Glutamatergic neuron (in vitro differentiated cells): ENCODE measurements around the gene ATP8A2. TPM values are rescaled to one million over a fixed set of nuclear protein-coding genes. Genes with fewer than 3 reads are reported as not detected.

Experiments used
- DNase-seq: peaks from one replicate; pipeline ENCODE4 v3.0.0; 2022
- H3K27ac Mint-ChIP-seq: one replicate; pipeline ENCODE4 v1.8.0; 2020; ENCODE audit warnings: mild to moderate bottlenecking, mixed read lengths, inconsistent platforms; ENCODE audit not compliant: unreplicated experiment
- H3K27me3 Mint-ChIP-seq: one replicate; pipeline ENCODE4 v1.8.0; 2020; ENCODE audit warnings: mild to moderate bottlenecking, moderate library complexity, mixed read lengths, inconsistent platforms; ENCODE audit not compliant: unreplicated experiment
- H3K36me3 Mint-ChIP-seq: one replicate; pipeline ENCODE4 v1.8.0; 2020; ENCODE audit warnings: mild to moderate bottlenecking, mixed read lengths, inconsistent platforms; ENCODE audit not compliant: unreplicated experiment
- H3K4me1 Mint-ChIP-seq: one replicate; pipeline ENCODE4 v1.8.0; 2020; ENCODE audit warnings: mild to moderate bottlenecking, low read depth, mixed read lengths, inconsistent platforms; ENCODE audit not compliant: unreplicated experiment
- H3K4me3 Mint-ChIP-seq: one replicate; pipeline ENCODE4 v1.8.0; 2020; ENCODE audit warnings: mild to moderate bottlenecking, mixed read lengths, inconsistent platforms; ENCODE audit not compliant: unreplicated experiment
- H3K9me3 Mint-ChIP-seq: one replicate; pipeline ENCODE4 v1.8.0; 2020; ENCODE audit warnings: mild to moderate bottlenecking, moderate library complexity, mixed read lengths, inconsistent platforms; ENCODE audit not compliant: unreplicated experiment
- CTCF ChIP-seq: fragments of 200-600 bp; sonication (generic); IDR thresholded peaks from one replicate; pipeline ENCODE4 v1.5.0; 2021; ENCODE audit not compliant: partially characterized antibody, unreplicated experiment
- total RNA-seq: library from RNA; stranded (reverse); fragmentation: NEBNext Ultra II Directional; extraction: Animal tissue kit (Norgen Biotek cat#: 25700); gene quantifications from one replicate; pipeline ENCODE4 v1.2.1, GENCODE V29; 2021; ENCODE audit not compliant: unreplicated experiment

The ATP8A2 gene
- total RNA-seq, 1 donor from 2014 or later, result 70.1 TPM

- Mint-ChIP-seq H3K36me3 (no peaks in the 10 kb centered on the region), H3K4me3 (no peak overlapping the region), H3K4me1 (peaks cover 25% of the 10 kb centered on the region), H3K27me3 (no peaks in the 10 kb centered on the region), H3K9me3 (peaks cover 5% of the 10 kb centered on the region), H3K27ac (no peak overlapping the region)
- DNase-seq, result no peak
- no peak for TF ChIP-seq CTCF
Measured at GRCh38 chr13:25881136-25881926, 509.6 kb downstream of the ATP8A2 start.

GRCh38 chr13:25881971-25882451 is 510.2 kb downstream of the ATP8A2 start:
- peak overlapping the region; percentile 25 for H3K27ac Mint-ChIP-seq
- TF ChIP-seq CTCF, result no peak
- H3K9me3 Mint-ChIP-seq, result peaks cover 5% of the 10 kb centered on the region
- no peak for DNase-seq
- no peaks in the 10 kb centered on the region for H3K36me3 Mint-ChIP-seq
- peak overlapping the region; percentile 6 for H3K4me3 Mint-ChIP-seq
- peaks cover 2% of the 10 kb centered on the region for H3K27me3 Mint-ChIP-seq
- peaks cover 29% of the 10 kb centered on the region for H3K4me1 Mint-ChIP-seq

GRCh38 chr13:25882466-25883357 is 510.9 kb downstream of the ATP8A2 start:
- H3K4me3 Mint-ChIP-seq, result peak overlapping the region; percentile 6
- peaks cover 5% of the 10 kb centered on the region for H3K9me3 Mint-ChIP-seq
- no peak for DNase-seq
- peaks cover 3% of the 10 kb centered on the region for H3K27me3 Mint-ChIP-seq
- H3K4me1 Mint-ChIP-seq, result peaks cover 29% of the 10 kb centered on the region
- peak overlapping the region; percentile 25 for H3K27ac Mint-ChIP-seq
- H3K36me3 Mint-ChIP-seq, result no peaks in the 10 kb centered on the region
- TF ChIP-seq CTCF, result no peak

GRCh38 chr13:25885418-25885817 is 513.6 kb downstream of the ATP8A2 start:
- no peak overlapping the region for H3K27ac Mint-ChIP-seq
- H3K4me1 Mint-ChIP-seq, result peaks cover 29% of the 10 kb centered on the region
- H3K9me3 Mint-ChIP-seq, result peaks cover 5% of the 10 kb centered on the region
- no peak overlapping the region for H3K4me3 Mint-ChIP-seq
- no peak for TF ChIP-seq CTCF
- no peaks in the 10 kb centered on the region for H3K36me3 Mint-ChIP-seq
- DNase-seq, result no peak
- H3K27me3 Mint-ChIP-seq, result peaks cover 3% of the 10 kb centered on the region
